HCT116 (cell line): ENCODE results near the gene KCMF1. TPM values are rescaled to one million over a fixed set of nuclear protein-coding genes. Genes with fewer than 3 reads are reported as not detected.

Experiments used
- ATAC-seq: fragments of 200-7000 bp; cut with Tn5 transposase; 2 replicates; pipeline ENCODE4 v1.9.1; 2020; ENCODE audit warnings: mild to moderate bottlenecking, moderate library complexity
- BruUV-seq: library from RNA; stranded (reverse); fragments of 400-500 nt; replicated peaks from 2 replicates; lab custom pipeline; 2021; lab: Mats Ljungman, UMichigan
- CTCF ChIA-PET: fragments of 300-600 bp; sonication (Branson Sonifier 250); formaldehyde crosslinking; loops from one replicate; lab custom pipeline; 2021; ENCODE audit warnings: antibody characterized with exemption; lab: Charles Lee
- POLR2A ChIA-PET: fragments of 300-600, 350-600 bp; sonication (Branson Sonifier 250); formaldehyde crosslinking; loops from one replicate; lab custom pipeline; 2021; ENCODE audit warnings: antibody characterized with exemption; lab: Charles Lee
- RAD21 ChIA-PET, 2 experiments: fragments of 300-600 bp; sonication (Branson Sonifier 250); formaldehyde crosslinking; loops; one replicate each; lab custom pipeline; 2023; ENCODE audit warnings: low total read pairs in 2 of 2; ENCODE audit not compliant: uncharacterized antibody in 2 of 2, unreplicated experiment in 2 of 2, low non-redundant PET in 1 of 2; lab: Charles Lee
- DNase-seq: peaks from one replicate; pipeline ENCODE4 v3.0.0-alpha.2; 2010; ENCODE audit warnings: low read depth, low spot score
- H2AFZ ChIP-seq: fragments of 200-600 bp; shearing (Covaris generic), sonication (generic); 2 replicates; pipeline ENCODE4 v1.6.1; 2017; ENCODE audit warnings: low read depth, mixed run types, mixed read lengths, antibody characterized with exemption, low read length; ENCODE audit not compliant: poor library complexity, severe bottlenecking
- H3K27ac ChIP-seq: 2 replicates; pipeline ENCODE4 v1.5.1; 2012; ENCODE audit warnings: low read depth, low read length
- H3K27me3 ChIP-seq: fragments of 200-600 bp; sonication (generic); 2 replicates; pipeline ENCODE4 v1.6.1; 2016; ENCODE audit warnings: mixed run types, low read length, mixed read lengths; ENCODE audit not compliant: insufficient read depth
- H3K36me3 ChIP-seq, 2 experiments: fragments of 200-500 bp in 1 of 2; fragments of 200-600 bp in 1 of 2; sonication (Bioruptor generic) in 1 of 2; sonication (generic) in 1 of 2; 2 replicates each; pipeline versions ENCODE4 v1.5.1 to v1.6.1; 2014 to 2016; ENCODE audit warnings: low read length in 2 of 2, inconsistent platforms in 1 of 2, mixed read lengths in 1 of 2, mixed run types in 1 of 2; ENCODE audit not compliant: insufficient read depth in 2 of 2, control insufficient read depth in 1 of 2
- H3K4me1 ChIP-seq, 2 experiments: fragments of 200-600 bp in 1 of 2; sonication (generic) in 1 of 2; 2 replicates each; pipeline versions ENCODE4 v1.5.1 to v1.6.1; 2012 to 2017; ENCODE audit warnings: low read length in 2 of 2, inconsistent platforms in 1 of 2, mild to moderate bottlenecking in 1 of 2, mixed read lengths in 1 of 2, mixed run types in 1 of 2, moderate library complexity in 1 of 2; ENCODE audit not compliant: insufficient read depth in 2 of 2, control insufficient read depth in 1 of 2
- H3K4me2 ChIP-seq: fragments of 200-600 bp; sonication (generic); 2 replicates; pipeline ENCODE4 v1.6.1; 2017; ENCODE audit warnings: mixed run types, low read length, mixed read lengths
- H3K4me3 ChIP-seq, 2 experiments: fragments of 200-600 bp in 1 of 2; sonication (generic) in 1 of 2; replicated peaks in 1 of 2; 2 replicates each; pipeline ENCODE4 v1.5.1; 2011 to 2016; ENCODE audit warnings: low read length in 2 of 2, control low read depth in 1 of 2, low read depth in 1 of 2, mild to moderate bottlenecking in 1 of 2, mixed read lengths in 1 of 2, mixed run types in 1 of 2
- H3K79me2 ChIP-seq: fragments of 200-600 bp; sonication (generic); 2 replicates; pipeline ENCODE4 v1.6.1; 2017; ENCODE audit warnings: mild to moderate bottlenecking, mixed run types, low read length, moderate library complexity, mixed read lengths; ENCODE audit not compliant: insufficient read depth
- H3K9ac ChIP-seq: fragments of 200-600 bp; sonication (generic); 2 replicates; pipeline ENCODE4 v1.6.1; 2016; ENCODE audit warnings: low read length, mixed read lengths
- H3K9me2 ChIP-seq: fragments of 200-600 bp; sonication (generic), shearing (Covaris generic); 2 replicates; pipeline ENCODE4 v1.6.1; 2017; ENCODE audit warnings: mixed run types, mild to moderate bottlenecking, moderate library complexity; ENCODE audit not compliant: insufficient read depth
- H3K9me3 ChIP-seq, 2 experiments: fragments of 200-500 bp in 1 of 2; fragments of 200-600 bp in 1 of 2; sonication (Bioruptor generic) in 1 of 2; sonication (generic) in 1 of 2; 2 replicates each; pipeline ENCODE4 v1.6.1; 2014 to 2017; ENCODE audit warnings: low read length in 2 of 2, mixed read lengths in 2 of 2, inconsistent platforms in 1 of 2, low read depth in 1 of 2, mild to moderate bottlenecking in 1 of 2, mixed run types in 1 of 2, moderate library complexity in 1 of 2; ENCODE audit not compliant: control insufficient read depth in 1 of 2, insufficient read depth in 1 of 2
- H4K20me1 ChIP-seq: fragments of 200-600 bp; sonication (generic), shearing (Covaris generic); 2 replicates; pipeline ENCODE4 v1.6.1; 2017; ENCODE audit warnings: mixed run types, mild to moderate bottlenecking, moderate library complexity; ENCODE audit not compliant: insufficient read depth
- CEBPB ChIP-seq: IDR thresholded peaks from 2 replicates; pipeline ENCODE4 v1.6.1; 2012; ENCODE audit warnings: low read depth
- CTCF ChIP-seq, 3 experiments: fragments of 200-600 bp in 1 of 3; sonication (generic) in 1 of 3; IDR thresholded peaks in 2 of 3; conservative IDR thresholded peaks in 1 of 3; 2 replicates each; pipeline ENCODE4 v1.5.1; 2012 to 2017; ENCODE audit warnings: low read depth in 2 of 3, low read length in 2 of 3, antibody characterized with exemption in 1 of 3, borderline replicate concordance in 1 of 3, control low read depth in 1 of 3, mild to moderate bottlenecking in 1 of 3, mixed read lengths in 1 of 3, mixed run types in 1 of 3, moderate library complexity in 1 of 3; ENCODE audit not compliant: insufficient read depth in 1 of 3
- ELF1 ChIP-seq: IDR thresholded peaks from 2 replicates; pipeline ENCODE4 v1.6.1; 2012; ENCODE audit warnings: low read depth, borderline replicate concordance
- MAX ChIP-seq: IDR thresholded peaks from 2 replicates; pipeline ENCODE4 v1.6.1; 2012
- POLR2A ChIP-seq: IDR thresholded peaks from 2 replicates; pipeline ENCODE4 v1.7.0; 2011; ENCODE audit warnings: borderline replicate concordance; ENCODE audit not compliant: insufficient read depth, insufficient read length; ENCODE audit errors: extremely low read depth
- POLR2AphosphoS5 ChIP-seq: IDR thresholded peaks from 2 replicates; pipeline ENCODE4 v1.6.1; 2011; ENCODE audit warnings: mild to moderate bottlenecking, low read depth, low read length, moderate library complexity
- RAD21 ChIP-seq: IDR thresholded peaks from 2 replicates; pipeline ENCODE4 v1.6.1; 2012; ENCODE audit warnings: low read depth, mild to moderate bottlenecking
- ZBTB33 ChIP-seq: IDR thresholded peaks from 2 replicates; pipeline ENCODE4 v1.6.1; 2011; ENCODE audit warnings: mild to moderate bottlenecking, low read length, moderate library complexity; ENCODE audit not compliant: insufficient replicate concordance; ENCODE audit errors: extremely low read depth
- ZNF274 ChIP-seq: fragments of 200-500 bp; sonication (Bioruptor generic); IDR thresholded peaks from 2 replicates; pipeline ENCODE4 v1.6.1; 2014; ENCODE audit warnings: mild to moderate bottlenecking, low read depth, low read length, inconsistent platforms
- intact Hi-C: fragments of 100-400 bp; cut with micrococcal nuclease; formaldehyde crosslinking; loops from 2 replicates; pipeline ENCODE4 v1.10.0; 2022
- total RNA-seq: library from RNA; stranded (reverse); gene quantifications from one replicate; pipeline ENCODE4 v1.2.1, GENCODE V29; 2021; ENCODE audit not compliant: unreplicated experiment

The KCMF1 gene
- total RNA-seq, 1 experiment from 2014 or later, result 119 TPM

GRCh38 chr2:85017411-85018048 is 46.6 kb downstream of the KCMF1 start (continued):
- TF ChIP-seq POLR2AphosphoS5, result no peak

- TF ChIP-seq CTCF (IDR thresholded peaks at IDR 0.05 in 2 of 3, conservative IDR thresholded peaks at IDR 0.05 in 1 of 3; ENCODE audit: borderline replicate concordance in 1 of 3, insufficient read depth in 1 of 3, low read depth in 2 of 3, low read length in 2 of 3) (0 out of 6 replicates have a peak, but pooled peaks of 1 of the 3 experiments have one; percentile 8), POLR2A (no peak), RAD21 (no peak), ZBTB33 (no peak), ELF1 (no peak), CEBPB (no peak), MAX (no peak), ZNF274 (no peak)
- POLR2A ChIA-PET, result interaction anchor here (0.6 to 0.8 kb wide), 4 partner anchors 31 to 73 kb away, joined by 3 to 6 read pairs (median 3); no protein-coding TSS in a partner anchor
- Histone ChIP-seq H3K4me3 (no peak overlapping the region), H3K9ac (no peak overlapping the region), H3K36me3 (no peaks in the 10 kb centered on the region), H3K27ac (no peak overlapping the region), H3K9me3 (no peaks in the 10 kb centered on the region), H2AFZ (no peak overlapping the region), H3K27me3 (no peaks in the 10 kb centered on the region), H3K9me2 (no peaks in the 10 kb centered on the region), H3K4me1 (peaks cover 23 to 38% of the 10 kb centered on the region in 2 experiments), H3K79me2 (peaks cover 99% of the 10 kb centered on the region), H3K4me2 (peak overlapping the region; percentile 1), H4K20me1 (peaks cover 16% of the 10 kb centered on the region; the same call in 1 of the 2 replicates)
- DNase-seq (no peak), ATAC-seq (no peak)
- CTCF ChIA-PET, result interaction anchor here (0.6 to 1.5 kb wide), 11 partner anchors 10 to 285 kb away, joined by 3 to 13 read pairs (median 3); partner anchors contain the start of gene KCMF1
- RAD21 ChIA-PET, result interaction anchor here in 1 of 2 experiments (0.8 kb wide), 1 partner anchor 282 kb away, joined by 5 read pairs; no protein-coding TSS in a partner anchor
- intact Hi-C loops, result no loop called here
- BruUV-seq, result no TSS peak
Observed at GRCh38 chr2:85018049-85018447, 47.1 kb downstream of the KCMF1 start.
